UCSD-AML1 (cell line): ENCODE measurements around the gene MOK.

Source experiments
- DNase-seq: peaks from one replicate; lab custom pipeline; 2025; ENCODE audit not compliant: unreplicated experiment; lab: John Stamatoyannopoulos, UW

Gene MOK

GRCh38 chr14:102208741-102209140 lies 96.2 kb downstream of the MOK start:
- no peak for DNase-seq

DNA sequence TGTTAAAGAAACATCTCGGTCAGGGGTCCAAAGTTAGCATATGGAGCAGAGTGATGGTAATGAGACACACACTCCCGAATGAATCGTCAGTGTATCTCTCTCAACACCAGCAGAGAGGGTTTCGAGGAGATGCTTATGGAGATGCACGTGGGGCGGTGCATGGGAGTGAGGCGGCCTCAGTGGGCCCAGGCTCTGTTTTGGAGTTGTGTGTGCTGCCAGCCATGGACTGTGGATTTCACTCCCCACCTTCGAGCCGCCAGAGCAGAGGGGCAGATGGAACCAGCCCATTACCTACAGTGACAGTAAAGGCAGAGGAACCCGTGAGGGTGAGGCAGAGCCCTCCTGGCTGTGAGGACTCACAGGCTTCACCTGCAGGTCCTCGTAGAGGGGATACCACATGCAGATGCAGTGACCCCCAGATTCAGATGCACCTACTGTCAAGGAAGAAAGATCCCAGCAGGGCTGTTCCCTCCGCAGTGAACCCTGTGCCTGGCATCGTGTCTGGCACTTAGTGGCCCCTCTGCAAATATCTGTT lies 97.1 kb downstream of the MOK start:
- no peak for DNase-seq

- DNase-seq: no peak
These were observed 98.0 kb downstream of the MOK start for GRCh38 chr14:102206918-102207317.

- DNase-seq: no peak
These were observed 99.4 kb downstream of the MOK start for GRCh38 chr14:102205560-102205959.

GRCh38 chr14:102203382-102203781 lies 101.6 kb downstream of the MOK start:
- DNase-seq: no peak

GRCh38 chr14:102202944-102203343 lies 102.0 kb downstream of the MOK start:
- DNase-seq: no peak

GRCh38 chr14:102201776-102202175 lies 103.2 kb downstream of the MOK start:
- DNase-seq: no peak

DNA sequence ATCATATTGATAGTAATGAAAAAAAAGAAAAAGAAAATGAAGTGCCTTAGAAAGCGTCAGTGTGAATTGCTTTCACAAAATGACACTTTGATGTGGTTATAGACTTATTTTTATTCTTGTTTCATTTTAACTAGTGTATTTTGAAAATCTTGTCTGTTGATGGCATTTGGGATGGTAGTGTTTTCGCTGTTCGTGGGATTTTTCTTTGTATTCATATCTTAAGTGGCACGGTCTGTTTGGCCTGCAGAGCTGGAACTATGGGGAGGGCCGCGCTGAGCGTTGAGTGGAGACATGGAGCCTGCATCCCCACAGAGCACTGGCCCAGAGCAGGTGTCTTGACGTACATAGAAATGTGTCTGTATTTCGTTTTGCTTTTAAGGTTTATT lies 103.6 kb downstream of the MOK start:
- DNase-seq: no peak

DNA sequence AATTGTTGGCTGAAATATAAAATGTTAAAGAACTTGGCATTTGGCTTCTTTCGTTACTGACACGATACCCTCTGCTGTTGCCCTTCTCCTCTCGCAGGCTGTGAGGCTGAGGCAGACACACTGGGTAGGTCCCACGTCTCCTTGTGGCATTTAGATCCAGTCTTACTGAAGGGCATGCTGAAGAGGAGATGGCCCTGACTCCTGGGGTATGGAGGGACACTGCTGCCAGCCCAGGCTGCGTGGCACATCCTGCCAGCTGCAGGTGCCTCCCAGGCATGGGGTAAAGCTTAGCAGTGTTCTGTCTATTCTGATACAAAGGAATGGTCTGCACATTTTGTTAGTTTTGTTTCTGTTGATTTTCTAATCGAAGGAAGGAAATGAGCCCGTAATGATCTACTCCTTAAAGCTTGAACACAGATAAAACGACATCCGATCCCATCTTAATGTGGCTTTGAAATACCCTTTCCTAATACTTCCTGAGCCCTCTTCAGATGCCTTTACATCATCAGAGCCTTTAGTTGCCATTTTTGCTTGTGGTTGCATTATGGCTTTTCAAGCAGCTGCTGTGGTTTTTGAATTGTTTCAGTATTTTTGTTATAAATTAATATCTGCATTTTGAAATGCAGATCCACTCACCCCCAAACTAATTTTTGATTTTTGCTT lies 104.1 kb downstream of the MOK start:
- no peak for DNase-seq

- DNase-seq: no peak
These were observed 107.6 kb downstream of the MOK start for GRCh38 chr14:102197317-102197853.

DNA sequence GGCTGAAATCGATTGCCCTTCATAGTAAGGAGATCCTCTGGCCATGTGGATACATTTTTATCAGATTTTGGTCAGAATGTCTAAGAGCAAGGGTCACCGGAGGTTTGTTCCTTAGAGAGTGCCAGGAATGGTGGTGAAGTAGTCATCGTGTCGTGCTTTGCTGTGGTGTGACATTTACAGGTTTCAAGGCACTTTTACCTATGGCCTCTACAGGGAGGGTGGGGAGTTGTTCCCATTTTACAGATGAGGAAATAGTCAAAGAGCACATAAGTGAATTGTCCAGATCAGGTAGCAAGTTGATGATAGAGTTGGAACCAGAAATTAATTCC lies 108.1 kb downstream of the MOK start:
- no peak for DNase-seq

GRCh38 chr14:102196039-102196901 lies 108.7 kb downstream of the MOK start:
- DNase-seq: no peak

DNA sequence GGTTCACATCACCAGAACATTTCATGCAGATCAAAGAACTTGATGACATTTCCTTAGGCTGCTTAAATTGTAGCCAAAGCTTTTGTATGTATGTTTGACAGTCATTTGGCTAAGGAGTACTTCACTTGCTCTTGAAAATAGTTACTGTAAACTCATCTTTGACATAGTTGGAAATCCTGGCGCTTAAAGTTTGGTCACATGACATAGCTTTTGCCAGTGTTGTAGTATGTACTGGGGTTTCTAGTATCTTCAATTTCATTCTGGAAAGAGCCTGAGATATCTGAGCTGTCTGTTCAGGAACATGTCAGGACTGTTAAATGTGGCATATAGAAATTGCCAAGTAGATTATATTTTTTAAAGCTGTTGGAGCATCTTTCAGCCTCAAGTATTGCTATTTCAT lies 109.5 kb downstream of the MOK start:
- DNase-seq: no peak

- no peak for DNase-seq
These were observed 110.1 kb downstream of the MOK start for GRCh38 chr14:102194856-102195255.

DNA sequence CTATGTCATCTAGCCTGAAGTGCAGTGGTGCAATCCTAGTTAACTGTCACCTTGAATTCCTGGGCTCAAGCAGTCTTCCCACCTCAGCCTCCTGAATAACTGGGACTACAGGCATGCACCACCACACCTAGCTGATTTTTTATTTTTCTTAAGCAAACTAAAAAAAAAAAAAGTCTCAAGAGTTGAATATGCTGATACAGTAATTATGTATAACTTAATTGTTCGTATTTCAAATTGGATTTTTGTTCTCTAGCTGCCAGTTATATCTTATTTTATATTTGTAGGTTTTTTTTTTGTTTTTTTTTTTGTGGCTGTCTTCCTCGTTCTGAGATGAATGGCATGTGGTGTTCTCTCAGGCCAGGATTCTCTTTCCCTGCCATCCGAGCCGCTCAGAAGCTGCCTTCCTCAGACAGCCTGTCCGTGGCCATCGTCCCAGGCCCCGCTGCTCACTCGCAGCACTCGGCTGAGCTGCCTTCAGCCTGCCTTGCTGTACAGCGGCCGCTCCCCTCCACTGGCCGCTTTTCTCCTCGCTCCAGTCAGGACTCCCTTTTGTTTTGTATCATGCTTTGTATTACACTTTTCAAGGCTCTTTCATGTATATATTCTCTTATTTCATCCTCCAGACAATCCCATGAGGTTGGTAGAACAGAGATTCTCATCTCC lies 112.0 kb downstream of the MOK start:
- no peak for DNase-seq

GRCh38 chr14:102189874-102190273 lies 115.1 kb downstream of the MOK start:
- no peak for DNase-seq

DNA sequence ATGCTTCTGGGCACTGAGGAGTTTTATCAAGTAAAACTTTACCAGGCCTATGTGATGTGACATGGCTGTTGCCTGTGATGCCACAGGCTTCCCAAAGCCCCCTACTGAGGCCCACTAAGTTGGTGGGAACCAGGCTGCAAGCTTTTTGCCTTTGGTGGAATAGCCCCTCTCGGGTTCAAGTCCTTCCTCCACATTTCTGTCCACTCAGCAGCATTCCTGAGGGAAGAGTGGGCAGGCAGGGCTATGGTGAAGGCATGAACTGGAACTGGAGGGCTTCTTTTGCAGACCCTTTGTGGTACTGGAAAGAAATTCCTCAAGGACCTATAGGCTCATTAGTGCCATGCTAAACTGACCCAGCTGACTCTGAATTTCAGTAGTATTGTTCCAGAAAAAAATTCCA lies 116.8 kb downstream of the MOK start:
- no peak for DNase-seq

- DNase-seq: no peak
These were observed 117.4 kb downstream of the MOK start for GRCh38 chr14:102187568-102188001.

DNA sequence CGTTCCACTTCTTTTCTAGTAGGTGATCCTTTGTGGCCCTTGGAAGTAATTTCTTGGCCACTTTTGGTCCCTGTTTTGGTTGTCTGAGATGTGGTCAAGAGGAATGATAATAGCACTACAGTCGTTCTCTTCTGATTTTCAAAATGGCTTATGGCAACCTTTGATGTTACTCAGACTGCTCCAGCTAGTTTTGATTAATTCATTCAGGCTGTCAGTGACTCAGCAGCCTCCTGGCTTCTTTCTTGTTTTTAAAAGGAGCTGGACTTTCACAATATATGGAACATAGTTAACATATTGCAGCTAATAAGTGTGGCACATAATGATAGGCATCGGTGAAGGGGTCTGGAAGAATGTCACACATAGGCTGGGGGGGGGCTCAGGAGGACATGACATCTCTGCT lies 117.9 kb downstream of the MOK start:
- no peak for DNase-seq

DNA sequence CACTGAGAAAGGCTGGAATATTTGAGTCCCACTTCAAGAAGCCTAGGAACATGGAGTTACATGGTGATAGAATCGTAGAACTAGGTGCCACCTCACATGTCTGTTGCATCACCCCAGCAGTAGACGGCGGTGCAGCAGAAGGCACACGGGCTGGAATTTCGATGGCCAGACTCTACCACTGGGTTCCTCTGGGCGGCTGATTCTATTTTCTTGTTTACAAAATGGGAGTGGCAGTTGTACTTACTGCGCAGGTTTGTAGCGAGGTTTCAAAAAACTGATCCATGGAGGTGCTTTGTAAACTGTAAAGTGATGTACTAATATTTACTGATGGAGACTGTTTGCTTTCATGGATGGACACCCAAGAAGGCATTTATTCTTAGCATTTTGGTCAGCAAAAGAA lies 119.6 kb downstream of the MOK start:
- no peak for DNase-seq

DNA sequence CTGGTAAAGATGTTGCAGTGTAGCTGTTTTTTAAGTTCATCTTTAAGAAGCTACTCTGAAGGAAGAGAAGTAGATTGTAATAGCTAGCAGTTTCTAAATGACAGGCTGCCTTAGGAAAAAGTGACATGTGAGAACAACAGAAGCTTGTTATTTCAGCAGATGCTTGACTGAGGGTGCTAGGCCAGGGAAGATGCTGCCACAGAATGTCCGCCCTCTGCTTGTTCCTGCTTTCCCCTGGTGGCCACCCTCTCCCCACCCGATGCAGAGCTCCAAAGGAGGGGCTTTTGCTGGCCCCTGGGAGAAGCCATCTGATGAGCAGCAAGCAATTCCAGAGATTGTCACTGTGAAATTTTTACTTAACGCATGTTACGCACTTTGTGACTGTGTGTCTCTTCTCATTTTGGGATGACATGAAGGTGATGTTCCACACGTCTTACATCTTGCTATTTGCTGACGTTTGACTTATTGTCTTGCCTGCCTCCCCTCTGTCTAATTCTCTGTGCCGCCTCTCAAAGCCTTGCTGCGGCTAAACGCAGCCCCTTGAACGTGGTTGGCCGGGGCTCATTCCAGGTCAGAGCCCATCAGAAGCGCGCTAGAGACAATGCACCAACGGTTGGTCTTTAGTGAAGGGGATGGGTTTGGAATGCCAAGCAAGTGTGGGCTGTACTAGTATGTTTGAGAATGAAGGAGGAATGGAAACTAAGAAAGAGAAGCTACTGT lies 120.5 kb downstream of the MOK start:
- DNase-seq: no peak
